Panc1 (cell line): ENCODE data around the gene FUNDC2. TPM values are rescaled to one million over a fixed set of nuclear protein-coding genes. Genes with fewer than 3 reads are reported as not detected.

Experiments
- ATAC-seq: fragments of 200-7000 bp; cut with Tn5 transposase; 2 replicates; pipeline ENCODE4 v1.9.1; 2020; ENCODE audit warnings: mild to moderate bottlenecking, moderate library complexity
- BruUV-seq: library from RNA; stranded (reverse); fragments of 400-500 nt; replicated peaks from 2 replicates; lab custom pipeline; 2021; lab: Mats Ljungman, UMichigan
- CTCF ChIA-PET: fragments of 300-600 bp; sonication (Branson Sonifier 250); formaldehyde crosslinking; loops from one replicate; lab custom pipeline; 2022; ENCODE audit warnings: antibody characterized with exemption; lab: Charles Lee
- POLR2A ChIA-PET: fragments of 300-600 bp; sonication (Branson Sonifier 250); formaldehyde crosslinking; loops from one replicate; lab custom pipeline; 2022; ENCODE audit warnings: antibody characterized with exemption; lab: Charles Lee
- DNase-seq: peaks from one replicate; pipeline ENCODE4 v3.0.0-alpha.2; 2010; ENCODE audit warnings: low read depth, low spot score
- H3K27ac ChIP-seq: 2 replicates; pipeline ENCODE4 v1.5.1; 2011; ENCODE audit warnings: mild to moderate bottlenecking, low read length, inconsistent platforms
- H3K27me3 ChIP-seq: fragments of 200-500 bp; sonication (Bioruptor generic); 2 replicates; pipeline ENCODE4 v1.6.0; 2014; ENCODE audit warnings: low read length, inconsistent platforms; ENCODE audit not compliant: control insufficient read depth, insufficient read depth
- H3K36me3 ChIP-seq: fragments of 200-500 bp; sonication (Bioruptor generic); 2 replicates; pipeline ENCODE4 v1.5.1; 2014; ENCODE audit warnings: inconsistent platforms, mild to moderate bottlenecking, low read length, moderate library complexity; ENCODE audit not compliant: control insufficient read depth, insufficient read depth
- H3K4me1 ChIP-seq: 2 replicates; pipeline ENCODE4 v1.5.1; 2011; ENCODE audit warnings: inconsistent platforms, mild to moderate bottlenecking, low read length, moderate library complexity; ENCODE audit not compliant: control insufficient read depth, insufficient read depth
- H3K4me3 ChIP-seq, 2 experiments: 2 replicates each; pipeline ENCODE4 v1.5.1; 2011 to 2012; ENCODE audit warnings: low read depth in 2 of 2, low read length in 2 of 2, mild to moderate bottlenecking in 2 of 2, inconsistent platforms in 1 of 2, moderate library complexity in 1 of 2
- H3K9me3 ChIP-seq: fragments of 200-500 bp; sonication (Bioruptor generic); 2 replicates; pipeline ENCODE4 v1.5.1; 2014; ENCODE audit warnings: low read depth, mild to moderate bottlenecking, inconsistent platforms, low read length, moderate library complexity; ENCODE audit not compliant: control insufficient read depth, insufficient read depth
- POLR2AphosphoS5 ChIP-seq: IDR thresholded peaks from 2 replicates; pipeline ENCODE4 v1.6.1; 2012; ENCODE audit warnings: mild to moderate bottlenecking, low read depth, low read length, moderate library complexity
- SIN3A ChIP-seq: IDR thresholded peaks from 2 replicates; pipeline ENCODE4 v1.6.1; 2012; ENCODE audit warnings: low read depth, mild to moderate bottlenecking, low read length, moderate library complexity, borderline replicate concordance; ENCODE audit not compliant: insufficient read depth
- TCF7L2 ChIP-seq: IDR thresholded peaks from 2 replicates; pipeline ENCODE4 v1.6.1; 2011; ENCODE audit warnings: mild to moderate bottlenecking, low read depth, low read length, inconsistent platforms
- in situ Hi-C: cut with HindIII; loops from 2 replicates; pipeline ENCODE4 v1.10.0; 2016; ENCODE audit warnings: low sequenced_read_pairs, low pct_unique_long_range_greater_than_20kb
- intact Hi-C: fragments of 100-400 bp; cut with micrococcal nuclease; formaldehyde crosslinking; loops from one replicate; pipeline ENCODE4 v1.10.0; 2022; ENCODE audit not compliant: unreplicated experiment
- total RNA-seq: library from RNA; stranded (reverse); gene quantifications from one replicate; pipeline ENCODE4 v1.2.1, GENCODE V29; 2021; ENCODE audit not compliant: unreplicated experiment
- TF ChIP-seq, protein P1 (sequence below): fragments of 450-650 bp; IDR thresholded peaks from 2 replicates; pipeline ENCODE4 v1.5.1; 2017; ENCODE audit warnings: mild to moderate bottlenecking
- TF ChIP-seq, protein P2 (sequence below), 2 experiments: IDR thresholded peaks; 2 replicates each; pipeline ENCODE4 v1.6.1; 2011 to 2012; ENCODE audit warnings: low read depth in 2 of 2, control low read depth in 1 of 2, low read length in 1 of 2, mild to moderate bottlenecking in 1 of 2, moderate library complexity in 1 of 2; ENCODE audit not compliant: insufficient read depth in 1 of 2

FUNDC2 gene
- total RNA-seq, 1 experiment from 2014 or later = 68.8 TPM

DNA sequence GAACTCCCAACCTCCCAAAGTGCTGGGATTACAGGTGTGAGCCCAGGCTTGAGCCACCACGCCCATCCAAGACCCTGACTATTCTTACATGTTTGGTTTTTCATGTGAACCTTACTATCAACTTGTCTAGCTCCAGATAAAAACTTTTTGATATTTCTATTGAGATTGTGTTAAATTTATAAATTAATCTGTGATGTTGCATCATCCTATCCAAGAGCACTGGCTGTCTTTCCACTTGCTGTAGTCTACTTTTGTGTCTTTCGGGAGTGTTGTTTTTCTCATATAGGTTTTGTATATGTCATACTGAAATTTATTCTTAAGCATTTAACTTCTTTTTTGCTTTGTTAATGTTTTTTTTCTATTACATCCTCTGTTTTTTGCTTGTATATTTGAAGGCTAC lies 79.3 kb downstream of the FUNDC2 start:
- no peaks in the 10 kb centered on the region for H3K4me1 ChIP-seq
- POLR2A ChIA-PET = no interaction called here
- peaks cover 4% of the 10 kb centered on the region; the same call in 1 of the 2 replicates for H3K36me3 ChIP-seq
- in situ Hi-C loops (no loop called here), intact Hi-C loops (no loop called here)
- no peak for ATAC-seq
- H3K4me3 ChIP-seq = no peak overlapping the region
- no TSS peak for BruUV-seq
- H3K27ac ChIP-seq = no peak overlapping the region
- CTCF ChIA-PET = no interaction called here
- no peak for TF ChIP-seq TCF7L2
- TF ChIP-seq, protein P1, sequence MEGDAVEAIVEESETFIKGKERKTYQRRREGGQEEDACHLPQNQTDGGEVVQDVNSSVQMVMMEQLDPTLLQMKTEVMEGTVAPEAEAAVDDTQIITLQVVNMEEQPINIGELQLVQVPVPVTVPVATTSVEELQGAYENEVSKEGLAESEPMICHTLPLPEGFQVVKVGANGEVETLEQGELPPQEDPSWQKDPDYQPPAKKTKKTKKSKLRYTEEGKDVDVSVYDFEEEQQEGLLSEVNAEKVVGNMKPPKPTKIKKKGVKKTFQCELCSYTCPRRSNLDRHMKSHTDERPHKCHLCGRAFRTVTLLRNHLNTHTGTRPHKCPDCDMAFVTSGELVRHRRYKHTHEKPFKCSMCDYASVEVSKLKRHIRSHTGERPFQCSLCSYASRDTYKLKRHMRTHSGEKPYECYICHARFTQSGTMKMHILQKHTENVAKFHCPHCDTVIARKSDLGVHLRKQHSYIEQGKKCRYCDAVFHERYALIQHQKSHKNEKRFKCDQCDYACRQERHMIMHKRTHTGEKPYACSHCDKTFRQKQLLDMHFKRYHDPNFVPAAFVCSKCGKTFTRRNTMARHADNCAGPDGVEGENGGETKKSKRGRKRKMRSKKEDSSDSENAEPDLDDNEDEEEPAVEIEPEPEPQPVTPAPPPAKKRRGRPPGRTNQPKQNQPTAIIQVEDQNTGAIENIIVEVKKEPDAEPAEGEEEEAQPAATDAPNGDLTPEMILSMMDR = no peak
- TF ChIP-seq POLR2AphosphoS5 = no peak
- TF ChIP-seq, protein P2, sequence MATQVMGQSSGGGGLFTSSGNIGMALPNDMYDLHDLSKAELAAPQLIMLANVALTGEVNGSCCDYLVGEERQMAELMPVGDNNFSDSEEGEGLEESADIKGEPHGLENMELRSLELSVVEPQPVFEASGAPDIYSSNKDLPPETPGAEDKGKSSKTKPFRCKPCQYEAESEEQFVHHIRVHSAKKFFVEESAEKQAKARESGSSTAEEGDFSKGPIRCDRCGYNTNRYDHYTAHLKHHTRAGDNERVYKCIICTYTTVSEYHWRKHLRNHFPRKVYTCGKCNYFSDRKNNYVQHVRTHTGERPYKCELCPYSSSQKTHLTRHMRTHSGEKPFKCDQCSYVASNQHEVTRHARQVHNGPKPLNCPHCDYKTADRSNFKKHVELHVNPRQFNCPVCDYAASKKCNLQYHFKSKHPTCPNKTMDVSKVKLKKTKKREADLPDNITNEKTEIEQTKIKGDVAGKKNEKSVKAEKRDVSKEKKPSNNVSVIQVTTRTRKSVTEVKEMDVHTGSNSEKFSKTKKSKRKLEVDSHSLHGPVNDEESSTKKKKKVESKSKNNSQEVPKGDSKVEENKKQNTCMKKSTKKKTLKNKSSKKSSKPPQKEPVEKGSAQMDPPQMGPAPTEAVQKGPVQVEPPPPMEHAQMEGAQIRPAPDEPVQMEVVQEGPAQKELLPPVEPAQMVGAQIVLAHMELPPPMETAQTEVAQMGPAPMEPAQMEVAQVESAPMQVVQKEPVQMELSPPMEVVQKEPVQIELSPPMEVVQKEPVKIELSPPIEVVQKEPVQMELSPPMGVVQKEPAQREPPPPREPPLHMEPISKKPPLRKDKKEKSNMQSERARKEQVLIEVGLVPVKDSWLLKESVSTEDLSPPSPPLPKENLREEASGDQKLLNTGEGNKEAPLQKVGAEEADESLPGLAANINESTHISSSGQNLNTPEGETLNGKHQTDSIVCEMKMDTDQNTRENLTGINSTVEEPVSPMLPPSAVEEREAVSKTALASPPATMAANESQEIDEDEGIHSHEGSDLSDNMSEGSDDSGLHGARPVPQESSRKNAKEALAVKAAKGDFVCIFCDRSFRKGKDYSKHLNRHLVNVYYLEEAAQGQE (IDR thresholded peaks at IDR 0.05; ENCODE audit: insufficient read depth in 1 of 2, low read depth in 2 of 2, low read length in 1 of 2) = no peak
- no peak for TF ChIP-seq SIN3A
- no peaks in the 10 kb centered on the region for H3K27me3 ChIP-seq
- no peak for DNase-seq
- no peaks in the 10 kb centered on the region for H3K9me3 ChIP-seq

DNA sequence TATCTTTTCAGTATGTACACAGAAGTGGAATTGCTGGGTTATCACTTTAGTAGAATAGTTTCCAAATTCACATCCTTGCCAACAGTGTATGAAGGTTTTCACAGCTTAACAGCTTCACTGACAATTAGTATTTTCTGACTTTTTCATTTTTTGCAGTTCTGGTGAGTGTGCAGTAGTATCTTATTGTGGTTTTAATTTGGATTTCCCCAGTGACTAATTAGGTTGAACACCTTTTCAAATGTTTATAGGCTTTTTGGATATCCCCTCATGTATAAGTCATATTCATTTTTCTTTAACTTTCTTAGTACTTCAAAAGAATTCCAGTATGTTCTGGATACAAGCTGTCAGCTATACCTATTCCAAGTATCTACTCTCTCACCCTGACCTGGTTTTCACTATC lies 81.8 kb downstream of the FUNDC2 start:
- H3K4me1 ChIP-seq = no peaks in the 10 kb centered on the region

More for the DNA sequence above, 81.8 kb downstream of the FUNDC2 start:
- ChIA-PET POLR2A (no interaction called here), CTCF (no interaction called here)
- DNase-seq = no peak
- TF ChIP-seq POLR2AphosphoS5 (no peak), SIN3A (no peak), TCF7L2 (no peak)
- TF ChIP-seq, protein P1 = no peak
- TF ChIP-seq, protein P2 (IDR thresholded peaks at IDR 0.05; ENCODE audit: insufficient read depth in 1 of 2, low read depth in 2 of 2, low read length in 1 of 2) = no peak
- in situ Hi-C loops = no loop called here
- no peak for ATAC-seq
- no TSS peak for BruUV-seq
- Histone ChIP-seq H3K27me3 (no peaks in the 10 kb centered on the region), H3K9me3 (no peaks in the 10 kb centered on the region), H3K4me3 (no peak overlapping the region), H3K36me3 (peaks cover 4% of the 10 kb centered on the region; the same call in 1 of the 2 replicates), H3K27ac (no peak overlapping the region)
- intact Hi-C loops = no loop called here
